ENCODE measurements around the gene NRCAM. TPM values are rescaled to one million over a fixed set of nuclear protein-coding genes. Genes with fewer than 3 reads are reported as not detected.

The NRCAM gene
- total and polyA plus RNA-seq, 10 of the 15 experiments (the other 5 are each of a cell fraction or from before 2014, with no cell fraction given): 0.30 to 2.0 (median 1.0) TPM

GRCh38 chr7:108413782-108414492 is 42.3 kb downstream of the NRCAM start:
- no peaks in the 10 kb centered on the region; a peak in 1 of 4 replicates for H3K27me3 ChIP-seq (replicated peaks in 1 of 2; ENCODE audit: control insufficient read depth in 2 of 2, insufficient read depth in 2 of 2, low read length in 1 of 2)
- H3K27ac ChIP-seq (ENCODE audit: control insufficient read depth, insufficient read depth): no peak overlapping the region
- no peak overlapping the region for H3K9ac ChIP-seq (ENCODE audit: control insufficient read depth, insufficient read depth, low read length)
- H3K4me1 ChIP-seq (ENCODE audit: control insufficient read depth, insufficient read depth, low read length): peaks cover 18% of the 10 kb centered on the region
- POLR2A ChIA-PET: interaction anchor here (0.6 kb wide), 1 partner anchor 50 kb away, joined by 3 read pairs; no protein-coding TSS in a partner anchor
- H3K9me3 ChIP-seq (replicated peaks; ENCODE audit: control insufficient read depth, insufficient read depth, low read length): no peaks in the 10 kb centered on the region
- no peak overlapping the region for H3K4me3 ChIP-seq
- CTCF ChIA-PET: interaction anchor here (0.5 to 0.9 kb wide), 3 partner anchors 29 to 231 kb away, joined by 3 read pairs; no protein-coding TSS in a partner anchor
- H2AFZ ChIP-seq (ENCODE audit: control insufficient read depth, low read depth, low read length): no peak overlapping the region
- SMC1A ChIA-PET (ENCODE audit: uncharacterized antibody, unreplicated experiment): interaction anchor here (0.9 to 1.7 kb wide), 4 partner anchors 12 to 83 kb away, joined by 3 to 8 read pairs (median 4); no protein-coding TSS in a partner anchor
- no peak overlapping the region for H3K4me2 ChIP-seq (ENCODE audit: control insufficient read depth, insufficient read depth)
- WGBS (ENCODE audit: insufficient coverage, insufficient replicate concordance, low lambda C conversion rate, missing lambda C conversion rate): 44% methylated on average over 3 of the region's 3 CpGs
- H3K79me2 ChIP-seq (ENCODE audit: control insufficient read depth, insufficient read depth, low read length): no peaks in the 10 kb centered on the region
- ATAC-seq (peak; percentile 15; the same call in 1 of the 3 replicates), DNase-seq (ENCODE audit: low read depth, low spot score) (no peak), FAIRE-seq (no peak)
- RAD21 ChIA-PET (ENCODE audit: unreplicated experiment): interaction anchor here (1.5 kb wide), 1 partner anchor 9 kb away, joined by 3 read pairs; no protein-coding TSS in a partner anchor
- no peaks in the 10 kb centered on the region for H3K36me3 ChIP-seq (ENCODE audit: control insufficient read depth in 2 of 2, insufficient read depth in 2 of 2, low read length in 1 of 2)
- H4K20me1 ChIP-seq (ENCODE audit: control insufficient read depth, insufficient read depth): no peaks in the 10 kb centered on the region
- intact Hi-C loops (cut with micrococcal nuclease; ENCODE audit: unreplicated experiment) (no loop called here), in situ Hi-C loops (cut with MboI) (no loop called here)
- no TSS peak for BruUV-seq (replicated peaks)
- TF ChIP-seq TBL1XR1 (IDR thresholded peaks at IDR 0.05; ENCODE audit: low read depth, low read length) (no peak), YY1 (IDR thresholded peaks at IDR 0.05; ENCODE audit: low read depth, low read length) (0 out of 2 replicates have a peak, but pooled peaks have one; percentile 32), ZNF274 (IDR thresholded peaks at IDR 0.05; ENCODE audit: insufficient read depth, insufficient read length) (no peak), PML (IDR thresholded peaks at IDR 0.05; ENCODE audit: low read length) (no peak), SREBF2 (IDR thresholded peaks at IDR 0.05; ENCODE audit: low read length) (no peak), RAD21 (IDR thresholded peaks at IDR 0.05; ENCODE audit: insufficient read depth, low read depth, low read length) (no peak)

DNA sequence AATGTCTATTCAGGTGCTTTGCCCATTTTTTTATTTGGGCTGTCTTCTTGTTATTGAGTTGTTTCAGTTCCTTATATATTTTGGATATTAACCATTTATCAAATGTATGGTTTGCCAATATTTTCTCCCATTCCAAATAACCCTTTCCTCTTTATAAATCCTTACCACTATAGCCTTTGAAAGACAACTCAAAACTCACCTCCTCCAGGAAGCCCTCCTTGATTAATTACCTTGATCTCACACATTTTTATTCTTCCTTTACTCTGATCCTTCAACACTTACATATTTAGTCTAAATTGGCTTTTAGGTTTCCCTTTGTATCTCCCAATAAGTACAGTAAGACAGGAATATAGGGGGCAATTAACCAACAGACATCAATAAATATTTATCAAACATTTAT is 42.9 kb downstream of the NRCAM start:
- ATAC-seq: no peak
- Histone ChIP-seq H3K79me2 (ENCODE audit: control insufficient read depth, insufficient read depth, low read length) (no peaks in the 10 kb centered on the region), H3K9me3 (replicated peaks; ENCODE audit: control insufficient read depth, insufficient read depth, low read length) (no peaks in the 10 kb centered on the region), H3K9ac (ENCODE audit: control insufficient read depth, insufficient read depth, low read length) (no peak overlapping the region), H3K27me3 (replicated peaks in 1 of 2; ENCODE audit: control insufficient read depth in 2 of 2, insufficient read depth in 2 of 2, low read length in 1 of 2) (no peaks in the 10 kb centered on the region; a peak in 2 of 4 replicates), H3K4me3 (no peak overlapping the region), H3K36me3 (ENCODE audit: control insufficient read depth in 2 of 2, insufficient read depth in 2 of 2, low read length in 1 of 2) (no peaks in the 10 kb centered on the region), H3K4me1 (ENCODE audit: control insufficient read depth, insufficient read depth, low read length) (peaks cover 18% of the 10 kb centered on the region), H2AFZ (ENCODE audit: control insufficient read depth, low read depth, low read length) (no peak overlapping the region), H3K27ac (ENCODE audit: control insufficient read depth, insufficient read depth) (no peak overlapping the region), H4K20me1 (ENCODE audit: control insufficient read depth, insufficient read depth) (no peaks in the 10 kb centered on the region), H3K4me2 (ENCODE audit: control insufficient read depth, insufficient read depth) (no peak overlapping the region)
- CTCF ChIA-PET: interaction anchor here (0.8 kb wide), 1 partner anchor 230 kb away, joined by 3 read pairs; no protein-coding TSS in a partner anchor
- RAD21 ChIA-PET (ENCODE audit: unreplicated experiment): no interaction called here
- DNase-seq (ENCODE audit: low read depth, low spot score): no peak
- no TSS peak for BruUV-seq (replicated peaks)
- in situ Hi-C loops (cut with MboI) (no loop called here), intact Hi-C loops (cut with micrococcal nuclease; ENCODE audit: unreplicated experiment) (no loop called here)
- no peak for FAIRE-seq
- SMC1A ChIA-PET (ENCODE audit: uncharacterized antibody, unreplicated experiment): interaction anchor here (1.2 kb wide), 1 partner anchor 84 kb away, joined by 5 read pairs; no protein-coding TSS in a partner anchor
- POLR2A ChIA-PET: interaction anchor here (0.6 kb wide), 1 partner anchor 49 kb away, joined by 3 read pairs; no protein-coding TSS in a partner anchor
- TF ChIP-seq BACH1 (IDR thresholded peaks at IDR 0.05; ENCODE audit: borderline replicate concordance): no peak
- no peak for TF ChIP-seq HDGF (IDR thresholded peaks at IDR 0.05)
- no peak for TF ChIP-seq SREBF1 (IDR thresholded peaks at IDR 0.05; ENCODE audit: low read length)
- TF ChIP-seq RB1 (IDR thresholded peaks at IDR 0.05; ENCODE audit: borderline replicate concordance): no peak
- TF ChIP-seq RFX5 (IDR thresholded peaks at IDR 0.05; ENCODE audit: low read depth, low read length): no peak
- TF ChIP-seq POLR2AphosphoS5 (IDR thresholded peaks at IDR 0.05; ENCODE audit: low read length): no peak
- TF ChIP-seq REST (IDR thresholded peaks at IDR 0.05; ENCODE audit: low read depth, low read length): no peak
- TF ChIP-seq, protein P1, sequence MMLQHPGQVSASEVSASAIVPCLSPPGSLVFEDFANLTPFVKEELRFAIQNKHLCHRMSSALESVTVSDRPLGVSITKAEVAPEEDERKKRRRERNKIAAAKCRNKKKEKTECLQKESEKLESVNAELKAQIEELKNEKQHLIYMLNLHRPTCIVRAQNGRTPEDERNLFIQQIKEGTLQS (IDR thresholded peaks at IDR 0.05; ENCODE audit: borderline replicate concordance, extremely low read depth, low read depth, low read length): no peak
- no peak for TF ChIP-seq RBBP5 (conservative IDR thresholded peaks at IDR 0.05)
